Posterior cingulate gyrus (tissue), 11 donors: ENCODE results near the gene MAP3K20.
A peak's percentile ranks its signal among the peaks of the same experiment; 100 is the strongest.

Experiments used
- DNase-seq, 10 donors: peaks; one replicate each; pipeline versions ENCODE4 v3.0.0 to v3.0.0-alpha.2; 2020 to 2021; ENCODE audit warnings: mixed read lengths in 3 of 10
- intact Hi-C: fragments of 100-400 bp; cut with DNase I; formaldehyde crosslinking; loops from one replicate; pipeline ENCODE4 v1.15.1; 2023

Gene MAP3K20

DNA sequence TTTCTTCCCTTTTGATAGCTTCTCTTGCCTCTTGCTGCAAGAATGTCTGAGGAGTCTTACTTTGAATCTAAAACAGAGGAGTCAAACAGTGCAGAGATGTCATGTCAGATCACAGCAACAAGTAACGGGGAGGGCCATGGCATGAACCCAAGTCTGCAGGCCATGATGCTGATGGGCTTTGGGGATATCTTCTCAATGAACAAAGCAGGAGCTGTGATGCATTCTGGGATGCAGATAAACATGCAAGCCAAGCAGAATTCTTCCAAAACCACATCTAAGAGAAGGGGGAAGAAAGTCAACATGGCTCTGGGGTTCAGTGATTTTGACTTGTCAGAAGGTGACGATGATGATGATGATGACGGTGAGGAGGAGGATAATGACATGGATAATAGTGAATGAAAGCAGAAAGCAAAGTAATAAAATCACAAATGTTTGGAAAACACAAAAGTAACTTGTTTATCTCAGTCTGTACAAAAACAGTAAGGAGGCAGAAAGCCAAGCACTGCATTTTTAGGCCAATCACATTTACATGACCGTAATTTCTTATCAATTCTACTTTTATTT is 145.6 kb downstream of the MAP3K20 start:
- intact Hi-C loops: no loop called here

DNA sequence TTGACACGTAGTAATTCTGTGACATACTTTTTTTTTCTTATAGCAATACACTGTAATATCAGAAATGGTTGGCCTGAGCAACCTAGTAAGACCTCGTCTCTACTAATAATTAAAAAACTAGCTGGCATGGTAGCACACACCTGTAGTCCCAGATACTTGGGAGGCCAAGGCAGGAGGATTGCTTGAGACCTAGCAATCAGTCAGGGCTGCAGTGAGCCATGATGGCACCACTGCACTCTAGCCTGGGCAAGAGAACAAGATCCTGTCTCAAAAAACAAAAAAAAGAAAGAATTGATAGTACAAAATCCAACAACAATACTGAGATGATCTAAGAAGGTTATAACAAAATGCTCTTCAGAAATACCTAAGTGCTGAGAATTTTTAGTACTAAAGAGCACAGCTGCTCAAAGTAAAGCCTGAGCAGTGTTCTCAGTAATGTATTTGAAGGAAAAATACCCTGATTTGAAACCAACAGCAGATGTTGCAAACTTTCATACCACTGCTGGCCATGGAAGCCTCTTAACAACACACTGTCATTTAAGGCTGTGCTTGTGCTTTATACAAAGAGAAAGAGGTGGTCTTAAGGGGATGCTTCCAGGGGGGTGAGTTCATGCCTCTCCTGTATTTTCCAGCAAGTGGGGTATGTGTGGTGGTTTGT is 146.4 kb downstream of the MAP3K20 start:
- intact Hi-C loops: no loop called here
- no peak for DNase-seq

More for the DNA sequence above, 145.6 kb downstream of the MAP3K20 start:
- DNase-seq: no peak

DNA sequence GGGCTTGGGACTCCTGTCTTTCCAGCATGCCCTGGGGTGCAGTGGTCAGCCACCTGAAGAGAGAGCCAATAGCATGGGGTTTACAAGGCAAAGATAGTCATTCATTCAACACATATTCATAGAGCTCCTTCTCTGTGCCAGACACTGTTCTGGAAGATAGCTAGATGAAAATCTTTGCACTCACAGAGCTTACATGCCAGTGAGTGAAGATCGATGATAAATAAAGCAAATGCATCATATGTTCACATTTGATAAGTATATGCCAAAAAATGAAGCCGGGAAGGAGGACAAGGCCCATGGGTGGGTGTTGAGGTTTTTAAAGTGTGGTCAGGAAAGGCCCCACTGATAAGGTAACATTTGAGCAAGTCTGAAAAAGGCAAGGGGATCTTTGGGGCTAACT is 148.2 kb downstream of the MAP3K20 start:
- intact Hi-C loops: no loop called here

DNA sequence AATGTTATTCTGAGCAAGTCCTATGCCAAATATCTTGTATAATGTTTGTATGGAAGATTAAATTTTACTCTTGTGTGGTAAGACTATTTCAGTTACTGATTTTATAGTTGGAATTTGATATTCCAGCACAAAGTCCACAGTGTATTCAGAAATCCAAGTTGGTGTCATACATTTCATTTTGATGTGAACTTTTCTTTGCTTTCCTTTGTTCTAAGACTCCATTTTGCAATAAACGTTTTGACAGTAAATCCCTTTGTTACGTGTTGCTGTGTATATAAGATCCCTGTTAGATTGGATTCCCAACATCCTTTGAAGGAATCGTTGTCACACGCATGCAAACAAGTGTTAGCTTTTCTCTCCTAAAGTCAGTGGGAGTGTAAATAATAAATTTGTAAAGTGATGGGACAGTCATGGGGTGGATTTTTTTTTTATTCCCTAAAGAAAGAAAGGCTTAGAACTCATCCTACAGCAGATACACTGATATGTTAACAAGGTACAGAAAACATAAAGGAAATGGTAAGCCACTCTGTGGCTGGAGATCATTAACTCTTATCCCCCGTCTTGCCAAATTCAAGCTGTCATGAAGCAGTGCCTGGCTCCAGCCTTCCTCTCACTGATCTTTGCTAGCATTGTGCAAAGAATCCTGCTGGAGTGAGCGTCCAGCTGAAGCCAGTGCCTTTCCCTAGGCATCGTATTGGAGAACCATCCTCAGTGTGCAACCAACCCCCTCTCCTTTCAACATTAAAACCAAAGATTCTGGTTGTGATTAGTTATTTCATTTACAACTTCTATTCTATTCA is 151.5 kb downstream of the MAP3K20 start:
- peak in 1 of 10 donors; percentile 16 for DNase-seq
- intact Hi-C loops: no loop called here

More for the DNA sequence above, 148.2 kb downstream of the MAP3K20 start:
- no peak for DNase-seq

DNA sequence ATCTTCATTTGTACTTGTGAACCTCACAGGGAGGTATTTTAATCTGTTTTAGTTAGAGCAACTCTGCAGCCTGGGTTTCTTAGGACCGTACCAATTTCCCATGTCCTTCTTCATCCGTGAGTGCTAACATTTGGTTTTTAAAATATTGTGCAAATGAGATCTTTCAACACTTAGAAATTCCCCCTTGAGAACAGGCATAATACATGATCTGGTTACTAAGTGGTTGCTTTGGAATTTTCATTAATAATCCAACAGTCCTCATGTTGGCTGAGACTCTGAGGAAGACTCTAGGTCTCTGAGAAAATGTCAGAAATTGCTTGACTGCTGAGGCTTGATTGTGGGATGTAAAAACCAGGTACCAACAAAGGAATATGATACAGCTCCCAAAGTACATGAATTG is 153.4 kb downstream of the MAP3K20 start:
- intact Hi-C loops: no loop called here
- DNase-seq: no peak

DNA sequence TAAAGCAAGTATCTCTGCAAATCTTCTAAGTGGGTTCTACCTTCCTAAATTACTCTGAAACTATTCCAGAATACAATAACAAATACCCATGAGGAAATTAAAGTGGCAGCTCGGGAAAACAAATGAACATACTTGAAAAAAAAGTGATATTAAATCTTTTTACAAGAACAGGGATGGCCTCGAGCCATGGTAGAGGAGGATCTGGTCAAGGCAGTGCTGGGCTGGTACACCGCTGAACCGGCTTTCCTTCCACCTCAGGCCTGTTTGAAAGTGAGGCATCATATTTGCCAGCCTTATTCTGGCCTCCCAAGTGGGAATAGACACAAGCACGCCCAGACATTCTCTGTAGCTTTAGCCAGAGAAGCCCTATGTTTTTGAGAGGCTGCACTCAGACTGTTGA is 154.5 kb downstream of the MAP3K20 start:
- intact Hi-C loops: no loop called here
- DNase-seq: no peak

DNA sequence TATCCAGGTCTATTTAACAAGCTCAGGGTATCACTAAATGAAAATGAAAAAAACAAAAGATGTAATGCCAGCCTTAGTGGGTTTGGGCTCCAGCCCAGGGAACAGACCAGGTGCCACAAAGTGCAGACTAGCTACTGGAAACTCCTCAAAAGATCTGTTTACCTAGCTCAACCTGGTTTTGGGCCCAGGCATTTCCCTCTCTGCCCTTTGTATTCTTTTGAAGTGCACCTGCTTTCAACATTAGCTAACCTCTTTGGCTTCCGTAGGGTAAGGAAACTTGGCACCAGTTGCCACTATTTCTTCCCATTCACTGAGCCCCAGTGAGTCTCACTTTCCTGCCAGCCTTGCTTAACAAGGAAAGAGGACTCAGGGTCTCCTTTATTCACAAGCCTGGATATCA is 155.4 kb downstream of the MAP3K20 start:
- DNase-seq: no peak
- intact Hi-C loops: no loop called here

DNA sequence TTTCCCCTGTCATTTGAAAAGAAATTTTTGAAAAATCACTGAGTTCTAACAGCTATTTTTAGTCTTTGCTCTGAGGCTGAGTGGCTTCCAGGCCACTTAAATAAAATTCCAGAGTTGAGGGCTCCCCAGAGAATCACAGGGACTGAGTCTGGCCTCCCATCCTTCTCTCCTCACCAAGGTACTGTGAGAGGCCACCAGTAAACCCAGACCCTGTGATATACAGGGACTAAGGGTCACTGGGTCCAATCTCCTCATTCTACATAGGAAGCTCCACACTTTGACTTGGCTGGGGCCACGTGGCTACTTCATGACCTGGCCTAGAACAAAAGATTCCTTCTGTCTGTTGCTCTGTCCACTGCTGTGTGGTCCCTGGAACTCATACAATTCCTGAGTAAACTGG is 155.8 kb downstream of the MAP3K20 start:
- no peak for DNase-seq
- intact Hi-C loops: no loop called here

DNA sequence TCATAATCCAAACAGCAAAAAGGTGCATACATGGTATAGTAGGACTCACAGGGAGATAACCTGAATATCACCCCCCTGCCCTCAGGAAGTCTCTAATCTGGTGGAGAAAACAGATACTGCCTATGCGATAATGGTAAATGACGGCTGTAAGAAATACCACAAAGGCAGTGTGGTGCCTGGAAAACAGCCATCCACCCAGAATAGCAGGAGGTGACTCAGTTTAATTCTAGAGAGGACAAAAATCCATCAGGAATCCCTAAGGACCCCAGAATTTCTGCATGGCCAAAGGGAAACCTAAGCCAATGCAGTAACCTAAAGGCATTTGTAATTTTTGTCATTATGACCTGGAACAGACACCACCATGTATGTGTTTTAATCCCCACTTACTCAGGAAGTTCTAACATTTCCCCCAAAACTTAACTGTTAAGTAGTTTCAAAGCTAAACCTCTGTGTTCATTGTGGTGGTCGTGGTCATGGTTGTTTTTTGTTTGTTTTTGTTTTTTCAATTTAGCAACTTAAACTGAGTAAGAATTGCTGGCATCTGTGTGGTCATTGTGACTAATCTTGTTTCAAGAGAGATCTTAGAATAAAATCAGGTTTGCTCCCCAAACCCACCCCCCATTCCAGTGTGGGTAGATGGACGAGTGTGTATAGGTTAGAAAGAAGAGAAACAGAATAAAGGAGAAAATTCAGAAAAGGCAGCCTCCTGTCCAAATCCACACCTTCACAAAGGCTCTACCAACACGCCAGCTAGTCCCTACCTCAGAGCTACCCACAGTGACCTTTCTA is 157.5 kb downstream of the MAP3K20 start:
- intact Hi-C loops: no loop called here
- DNase-seq: no peak

DNA sequence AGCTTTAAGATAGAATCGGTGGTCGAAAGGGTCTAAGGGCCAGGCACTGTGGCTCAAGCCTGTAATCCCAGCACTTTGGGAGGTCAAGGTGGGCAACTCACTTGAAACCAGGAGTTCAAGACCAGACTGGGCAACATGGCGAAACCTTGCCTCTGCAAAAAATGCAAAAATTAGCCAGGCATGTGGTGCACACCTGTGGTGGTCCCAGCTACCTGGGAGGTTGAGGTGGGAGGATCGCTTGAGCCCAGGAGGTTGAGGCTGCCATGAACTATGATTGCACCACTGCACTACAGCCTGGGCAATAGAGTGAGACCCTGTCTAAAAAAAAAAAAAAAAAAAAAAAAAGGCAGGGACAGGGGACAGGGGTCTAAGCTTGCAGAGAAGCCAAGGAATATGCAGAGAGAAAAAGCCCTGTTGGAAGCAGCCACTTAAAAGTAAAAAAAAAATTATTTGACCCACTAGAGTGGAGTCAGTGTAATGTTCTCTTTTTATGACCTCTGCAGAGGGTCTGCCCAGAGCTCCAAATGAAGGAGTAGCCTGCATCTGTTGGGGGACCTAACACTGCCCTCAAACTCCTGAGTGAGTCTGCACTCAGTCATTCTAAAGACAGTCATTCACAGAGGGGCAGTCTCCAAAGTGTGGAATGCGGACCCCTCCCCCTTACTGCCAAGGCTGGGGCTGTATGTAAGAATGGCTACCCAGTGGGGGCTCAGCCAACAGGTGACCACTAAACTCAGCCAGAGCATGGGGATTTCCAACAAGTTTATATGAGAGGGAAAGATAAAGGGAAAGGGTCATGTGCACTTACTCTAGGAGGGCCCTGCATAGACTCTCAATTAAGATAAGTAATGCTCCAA is 160.5 kb downstream of the MAP3K20 start:
- intact Hi-C loops: no loop called here
- no peak for DNase-seq

DNA sequence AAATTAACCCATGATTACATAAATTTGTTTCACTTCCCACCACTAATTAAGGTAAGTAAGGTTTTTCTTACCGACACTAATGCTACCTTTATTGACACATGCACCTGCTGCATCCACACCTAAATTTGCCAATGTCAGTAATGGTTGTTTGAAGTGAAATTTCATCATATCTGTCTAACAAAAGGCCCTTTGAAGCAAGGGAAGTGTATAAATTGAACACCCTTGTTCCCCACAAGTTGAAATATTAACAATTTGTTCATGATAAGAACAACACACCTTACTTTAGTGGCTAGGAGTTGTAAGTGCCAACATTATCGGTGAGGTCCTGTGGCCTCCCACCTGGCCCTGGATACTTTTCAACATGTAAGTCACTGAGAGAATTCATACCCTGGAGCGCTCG is 162.7 kb downstream of the MAP3K20 start:
- intact Hi-C loops: no loop called here
- DNase-seq: no peak

DNA sequence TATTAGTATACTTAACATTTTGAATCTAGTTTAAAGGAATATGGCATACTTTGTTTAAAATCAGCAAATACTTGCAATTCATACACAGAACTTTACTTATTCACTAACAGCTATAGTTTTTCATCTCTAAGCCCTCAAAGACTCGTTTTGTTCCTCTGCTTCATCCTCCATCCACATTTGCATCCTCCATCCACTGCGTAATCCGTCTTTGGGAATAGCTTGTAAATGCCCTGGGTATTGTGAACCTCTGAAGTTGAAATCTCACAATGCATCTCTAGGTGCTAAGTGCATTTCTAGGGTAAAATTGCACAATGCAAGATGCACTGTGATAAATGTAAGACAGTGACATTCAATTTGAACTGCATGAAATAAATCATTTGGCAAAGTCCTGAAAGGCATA is 163.2 kb downstream of the MAP3K20 start:
- intact Hi-C loops: no loop called here

DNA sequence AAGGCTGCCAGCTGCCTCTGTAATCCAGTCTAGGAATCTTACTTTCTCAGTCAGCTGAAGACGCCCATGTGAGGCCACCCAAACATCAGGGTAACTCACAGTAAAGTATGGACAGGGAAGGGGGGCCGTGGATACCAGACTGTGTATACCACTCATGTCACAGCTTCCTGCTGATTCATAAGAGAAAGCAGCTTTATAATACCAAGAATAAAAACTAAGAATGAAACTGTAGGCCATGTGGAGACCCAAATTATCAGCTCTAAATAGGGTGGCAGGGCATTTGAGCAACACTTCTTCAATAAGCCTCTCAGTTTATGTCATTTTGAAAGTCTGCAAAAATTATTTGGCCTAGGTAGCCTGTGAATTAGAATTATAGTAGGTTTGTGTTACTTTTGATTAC is 164.0 kb downstream of the MAP3K20 start:
- intact Hi-C loops: no loop called here
- no peak for DNase-seq

More for the DNA sequence above, 163.2 kb downstream of the MAP3K20 start:
- no peak for DNase-seq

DNA sequence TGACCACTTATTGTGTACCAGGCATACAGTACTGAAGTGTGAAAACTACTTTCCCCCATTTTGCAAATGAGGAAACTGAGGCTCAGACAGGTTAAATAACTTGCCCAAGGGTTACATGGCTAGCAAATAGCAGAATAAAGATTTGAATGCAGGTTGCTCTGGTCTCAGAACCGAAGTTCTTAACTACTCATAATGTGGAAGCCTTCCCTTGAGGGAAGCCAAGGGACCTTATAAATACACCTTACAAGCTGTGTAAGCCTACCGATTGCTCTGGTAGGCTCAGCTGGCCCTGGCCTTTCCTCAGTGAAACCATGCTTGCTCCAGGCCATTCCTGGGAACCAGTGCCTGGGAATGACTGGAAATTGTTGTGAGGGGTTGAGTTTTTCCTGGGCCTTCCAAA is 164.4 kb downstream of the MAP3K20 start:
- intact Hi-C loops: no loop called here
- DNase-seq: no peak

DNA sequence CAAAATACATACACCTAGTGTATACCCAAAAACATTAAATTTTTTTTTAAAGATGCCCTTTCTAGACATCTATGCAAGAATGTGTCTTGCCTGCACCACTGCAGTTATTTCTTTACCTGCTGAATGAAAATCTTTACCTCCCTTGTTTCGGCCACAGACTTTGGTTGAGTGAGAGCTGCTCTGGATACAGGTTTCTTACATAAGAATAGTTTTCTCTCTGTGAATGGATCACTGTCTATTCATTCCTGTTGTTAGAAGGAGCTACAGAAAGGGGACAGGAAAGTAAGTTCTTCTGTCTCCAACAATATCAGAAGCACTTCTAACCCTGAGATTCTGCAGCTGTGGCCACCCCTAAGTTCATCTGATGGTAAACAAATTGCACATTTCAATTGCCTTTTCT is 166.0 kb downstream of the MAP3K20 start:
- no peak for DNase-seq
- intact Hi-C loops: no loop called here

DNA sequence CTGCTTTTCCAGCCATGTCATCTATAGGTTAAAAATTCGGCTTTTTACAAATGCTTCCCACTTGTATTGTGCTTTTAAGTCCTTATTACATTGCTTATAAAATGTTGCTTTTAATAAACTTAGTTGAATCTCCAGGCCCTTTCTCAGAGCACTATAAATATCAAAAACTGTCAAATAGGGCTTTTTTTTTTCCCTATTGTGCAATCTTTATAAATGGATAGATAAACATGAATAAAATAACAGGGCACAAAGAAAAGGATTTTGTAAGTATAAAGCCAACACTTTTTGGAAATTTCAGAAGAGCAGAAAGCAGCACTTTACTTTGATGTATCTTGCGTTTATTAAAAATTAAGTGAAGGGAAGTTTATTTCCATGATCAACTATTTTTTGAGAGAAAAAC is 171.5 kb downstream of the MAP3K20 start:
- intact Hi-C loops: no loop called here
- no peak for DNase-seq

DNA sequence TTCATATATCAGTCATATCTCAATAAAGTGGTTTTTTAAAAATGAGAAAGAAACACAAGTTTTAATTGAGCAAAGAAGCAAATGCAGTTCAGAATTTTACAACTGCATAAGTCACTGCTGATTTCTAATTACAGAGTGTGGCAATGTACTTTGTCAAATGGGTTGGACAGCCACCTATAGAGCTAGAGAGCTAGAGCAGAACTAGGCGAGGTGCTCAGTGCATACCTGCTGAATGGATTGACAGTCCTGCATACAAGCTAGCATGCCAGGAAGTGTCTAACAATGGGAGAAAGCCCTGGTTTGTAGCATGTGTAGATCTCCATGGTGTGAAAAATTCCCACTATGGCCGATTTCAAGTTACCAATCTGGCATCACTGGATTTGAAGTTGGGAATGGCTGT is 172.7 kb downstream of the MAP3K20 start:
- DNase-seq: no peak
- intact Hi-C loops: no loop called here

DNA sequence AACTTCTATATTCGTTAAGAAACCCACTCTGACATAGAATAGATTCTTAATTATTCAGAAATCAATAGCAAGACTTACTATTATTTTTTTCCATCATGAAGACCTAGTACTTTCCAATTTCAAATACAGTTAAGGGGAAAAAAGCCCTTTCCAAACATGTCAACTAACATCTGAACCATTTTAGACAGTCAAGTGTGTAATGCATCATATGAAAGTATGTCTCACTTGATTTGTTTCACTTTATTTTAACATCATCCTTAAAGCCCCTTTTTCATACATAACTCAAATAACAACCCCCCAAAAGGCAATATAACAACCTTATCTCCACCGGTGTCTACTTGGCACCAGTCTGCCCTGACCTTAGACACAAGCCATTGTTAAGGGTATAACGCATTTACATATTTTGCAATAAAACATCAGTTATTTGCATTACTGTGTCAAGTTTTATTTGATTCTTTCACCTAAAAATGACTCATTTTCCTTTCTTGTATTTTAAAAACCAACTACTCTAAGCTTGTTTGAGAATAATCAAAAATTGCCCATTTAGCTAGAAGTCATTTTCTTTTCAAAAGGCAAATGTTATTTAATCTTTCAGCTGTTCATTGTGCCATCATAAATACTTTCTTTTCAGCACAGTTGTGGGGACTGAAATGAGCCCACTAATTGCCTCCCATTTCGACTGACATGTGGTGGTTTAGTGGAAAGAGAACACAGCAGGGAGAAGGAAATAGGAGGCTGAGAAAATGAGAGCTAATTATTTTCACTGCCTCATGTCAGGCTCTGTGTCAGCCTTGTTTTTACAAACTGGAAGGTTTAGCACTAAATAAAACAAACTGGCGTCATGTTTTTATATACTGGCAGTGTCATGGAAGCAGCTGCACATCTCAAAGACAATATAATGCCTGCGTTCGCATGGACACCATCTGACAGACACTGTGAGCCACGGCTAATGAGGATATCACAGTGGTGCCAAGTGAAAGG is 174.3 kb downstream of the MAP3K20 start:
- no peak for DNase-seq
- intact Hi-C loops: no loop called here

DNA sequence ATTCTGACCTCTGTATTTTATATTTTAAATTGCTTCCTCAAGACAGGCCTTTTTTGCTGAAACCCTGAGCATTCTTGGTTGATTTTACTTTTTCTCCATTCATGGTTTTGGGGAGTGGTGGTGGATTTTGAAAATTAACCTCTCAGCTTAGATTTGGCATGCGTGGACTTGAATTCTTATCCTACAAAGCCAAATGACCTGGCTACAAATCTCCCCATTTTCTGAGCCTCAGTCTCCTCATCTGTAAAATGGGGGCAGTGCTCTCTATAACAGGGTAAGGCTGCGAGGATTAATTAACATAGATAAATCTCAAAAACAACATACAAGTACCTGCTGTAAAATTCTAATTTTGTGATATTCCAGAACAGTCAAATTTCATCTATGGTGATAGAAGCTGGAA is 175.6 kb downstream of the MAP3K20 start:
- no peak for DNase-seq
- intact Hi-C loops: no loop called here
